Ascending aorta (tissue), 2 donors: ENCODE measurements around the gene SSTR3. TPM values are rescaled to one million over a fixed set of nuclear protein-coding genes. Genes with fewer than 3 reads are reported as not detected.

Experiments used
- DNase-seq, 2 donors: peaks; one replicate each; pipeline ENCODE4 v3.0.0-alpha.2; 2019; ENCODE audit warnings: low spot score in 2 of 2
- H3K27ac ChIP-seq, 2 donors: fragments of 200-600 bp; sonication (generic); one replicate each; pipeline ENCODE4 v1.5.1; 2016 to 2017; ENCODE audit warnings: mild to moderate bottlenecking in 1 of 2
- H3K27me3 ChIP-seq: fragments of 200-600 bp; sonication (generic); one replicate; pipeline ENCODE4 v1.5.1; 2017
- H3K36me3 ChIP-seq, 2 donors: fragments of 200-600 bp; sonication (generic); one replicate each; pipeline ENCODE4 v1.5.1; 2016
- H3K4me1 ChIP-seq, 2 donors: fragments of 200-600 bp; sonication (generic); one replicate each; pipeline ENCODE4 v1.5.1; 2016 to 2017; ENCODE audit warnings: mild to moderate bottlenecking in 1 of 2
- H3K4me3 ChIP-seq, 2 donors: fragments of 200-600 bp; sonication (generic); one replicate each; pipeline ENCODE4 v1.5.1; 2016 to 2017; ENCODE audit warnings: mild to moderate bottlenecking in 1 of 2
- H3K9me3 ChIP-seq, 2 donors: fragments of 200-600 bp; sonication (generic); one replicate each; pipeline ENCODE4 v1.5.1; 2016
- intact Hi-C: fragments of 100-400 bp; cut with DNase I; formaldehyde crosslinking; loops from one replicate; pipeline ENCODE4 v1.15.1; 2023
- total RNA-seq: library from RNA; depleted of rRNA; stranded (reverse); fragments of >200 nt; gene quantifications from one replicate; pipeline ENCODE4 v1.1.0, GENCODE V29; 2016
- TF ChIP-seq, protein P1 (sequence below), 3 experiments: fragments of 200-600 bp in 2 of 3; fragments of 450-650 bp in 1 of 3; sonication (generic) in 2 of 3; IDR thresholded peaks; one replicate each; pipeline ENCODE4 v1.5.1; 2016 to 2019; ENCODE audit warnings: antibody characterized with exemption in 3 of 3, mild to moderate bottlenecking in 1 of 3, moderate library complexity in 1 of 3

Gene SSTR3
- total RNA-seq, 1 donor from 2014 or later: not detected

DNA sequence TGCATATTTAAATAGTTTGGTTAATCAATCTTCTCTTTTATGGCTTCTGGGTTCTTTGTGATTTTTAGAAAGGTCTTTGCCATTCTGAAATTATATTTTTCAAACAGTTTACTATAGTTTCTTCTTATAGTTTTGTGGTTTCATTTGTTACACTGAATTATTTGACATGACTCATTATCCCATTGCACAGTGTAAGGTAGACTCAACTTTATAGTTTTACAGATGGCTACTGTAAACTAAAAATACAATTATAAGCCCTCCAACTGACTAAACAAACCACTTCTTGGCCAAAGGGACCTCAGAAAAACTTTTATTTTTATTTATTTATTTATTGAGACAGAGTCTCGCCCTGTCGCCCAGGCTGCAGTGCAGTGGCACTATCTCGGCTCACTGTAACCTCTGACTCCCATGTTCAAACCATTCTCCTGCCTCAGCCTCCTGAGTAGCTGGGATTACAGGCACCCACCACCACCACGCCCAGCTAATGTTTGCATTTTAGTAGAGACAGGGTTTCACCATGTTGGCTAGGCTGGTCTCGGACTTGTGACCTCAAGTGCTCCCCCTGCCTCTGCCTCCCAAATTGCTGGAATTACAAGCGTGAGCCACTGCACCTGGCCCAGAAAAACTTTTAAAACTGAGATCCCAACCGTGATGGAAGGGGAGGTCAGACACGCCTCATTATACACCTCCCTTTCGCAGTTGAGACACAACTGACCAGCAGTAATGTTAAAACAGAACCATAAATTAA lies 45.9 kb upstream of the SSTR3 start:
- Histone ChIP-seq H3K36me3 (no peaks in the 10 kb centered on the region), H3K9me3 (no peaks in the 10 kb centered on the region), H3K27me3 (no peaks in the 10 kb centered on the region), H3K27ac (no peak overlapping the region), H3K4me3 (no peak overlapping the region), H3K4me1 (no peaks in the 10 kb centered on the region)
- TF ChIP-seq, protein P1, sequence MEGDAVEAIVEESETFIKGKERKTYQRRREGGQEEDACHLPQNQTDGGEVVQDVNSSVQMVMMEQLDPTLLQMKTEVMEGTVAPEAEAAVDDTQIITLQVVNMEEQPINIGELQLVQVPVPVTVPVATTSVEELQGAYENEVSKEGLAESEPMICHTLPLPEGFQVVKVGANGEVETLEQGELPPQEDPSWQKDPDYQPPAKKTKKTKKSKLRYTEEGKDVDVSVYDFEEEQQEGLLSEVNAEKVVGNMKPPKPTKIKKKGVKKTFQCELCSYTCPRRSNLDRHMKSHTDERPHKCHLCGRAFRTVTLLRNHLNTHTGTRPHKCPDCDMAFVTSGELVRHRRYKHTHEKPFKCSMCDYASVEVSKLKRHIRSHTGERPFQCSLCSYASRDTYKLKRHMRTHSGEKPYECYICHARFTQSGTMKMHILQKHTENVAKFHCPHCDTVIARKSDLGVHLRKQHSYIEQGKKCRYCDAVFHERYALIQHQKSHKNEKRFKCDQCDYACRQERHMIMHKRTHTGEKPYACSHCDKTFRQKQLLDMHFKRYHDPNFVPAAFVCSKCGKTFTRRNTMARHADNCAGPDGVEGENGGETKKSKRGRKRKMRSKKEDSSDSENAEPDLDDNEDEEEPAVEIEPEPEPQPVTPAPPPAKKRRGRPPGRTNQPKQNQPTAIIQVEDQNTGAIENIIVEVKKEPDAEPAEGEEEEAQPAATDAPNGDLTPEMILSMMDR (IDR thresholded peaks at IDR 0.05): no peak
- intact Hi-C loops: no loop called here
- DNase-seq: no peak

DNA sequence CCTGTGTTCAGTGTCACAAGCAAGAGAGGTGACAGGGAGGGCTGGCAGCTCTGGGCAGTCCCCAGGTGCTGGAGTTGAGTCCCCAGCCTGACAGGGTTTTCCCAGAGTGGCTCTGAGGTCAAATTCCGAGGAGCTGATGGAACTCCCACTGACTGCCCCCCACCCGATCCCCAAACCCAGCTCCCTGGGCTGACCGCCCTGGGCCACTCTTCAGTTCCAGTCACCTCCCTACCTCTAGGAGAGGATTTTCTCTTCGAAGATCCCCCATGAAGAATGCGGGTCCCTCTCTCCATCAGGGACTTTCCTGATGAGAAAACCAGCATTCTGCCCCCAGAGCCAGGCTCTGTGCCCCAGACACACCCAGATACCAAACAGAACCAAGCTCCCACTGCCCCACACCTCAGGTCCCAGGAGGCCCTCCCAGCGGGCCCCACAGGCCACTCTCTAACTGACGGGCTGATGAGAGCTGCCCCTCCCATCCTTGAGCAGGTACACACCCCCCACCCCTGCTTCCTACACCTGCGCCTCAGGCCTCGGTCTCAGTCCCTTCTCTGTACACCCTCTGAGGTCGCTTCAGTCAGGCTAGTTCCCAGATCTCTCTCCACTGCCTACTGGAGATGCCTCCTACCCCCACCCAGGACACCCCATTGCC lies 43.9 kb upstream of the SSTR3 start:
- no peaks in the 10 kb centered on the region for H3K4me1 ChIP-seq
- H3K27ac ChIP-seq: no peak overlapping the region
- intact Hi-C loops: no loop called here
- no peak overlapping the region for H3K4me3 ChIP-seq
- no peaks in the 10 kb centered on the region for H3K36me3 ChIP-seq
- TF ChIP-seq, protein P1 (IDR thresholded peaks at IDR 0.05): no peak
- H3K27me3 ChIP-seq: no peaks in the 10 kb centered on the region
- no peak for DNase-seq
- no peaks in the 10 kb centered on the region for H3K9me3 ChIP-seq

DNA sequence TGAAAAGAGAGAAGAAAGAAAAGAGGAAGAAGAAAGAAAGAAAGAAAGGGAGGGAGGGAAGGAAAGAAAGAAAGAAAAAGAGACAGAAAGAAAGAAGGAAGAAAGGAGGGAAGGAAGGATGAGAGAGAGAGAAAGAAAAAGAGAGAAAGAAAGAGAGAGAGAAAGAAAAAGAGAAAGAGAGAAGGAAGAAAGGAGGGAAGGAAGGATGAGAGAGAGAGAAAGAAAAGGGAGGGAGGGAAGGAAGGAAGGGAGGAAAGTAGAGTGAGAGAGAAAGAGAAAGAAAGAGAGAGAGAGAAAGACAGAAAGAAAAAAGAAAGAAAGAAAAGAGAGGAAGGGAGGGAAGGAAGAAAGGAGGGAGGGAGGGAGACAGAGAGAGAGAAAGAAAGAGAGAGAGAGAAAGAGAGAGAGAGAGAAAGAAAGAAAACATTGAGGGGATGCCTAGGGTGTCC lies 43.3 kb upstream of the SSTR3 start:
- Histone ChIP-seq H3K4me3 (no peak overlapping the region), H3K9me3 (no peaks in the 10 kb centered on the region), H3K4me1 (no peaks in the 10 kb centered on the region), H3K27me3 (no peaks in the 10 kb centered on the region), H3K27ac (no peak overlapping the region), H3K36me3 (no peaks in the 10 kb centered on the region)
- intact Hi-C loops: no loop called here
- TF ChIP-seq, protein P1 (IDR thresholded peaks at IDR 0.05): no peak
- no peak for DNase-seq

DNA sequence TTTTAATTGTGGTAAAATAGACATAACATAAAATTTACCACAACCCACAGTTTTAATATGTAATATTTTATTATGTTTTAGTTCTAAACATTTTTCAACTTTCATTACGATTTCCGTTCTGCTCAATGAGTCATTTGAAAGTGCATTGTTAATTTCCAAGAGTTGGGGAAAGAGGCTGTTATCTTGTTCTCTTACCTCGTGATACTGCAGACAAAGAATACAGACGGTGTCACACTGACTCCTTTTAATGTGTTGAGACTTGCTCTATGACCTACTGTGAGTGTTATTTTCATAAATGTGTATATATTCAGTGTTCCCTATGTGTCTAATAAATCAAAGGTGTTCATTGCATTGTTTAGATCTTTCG lies 42.6 kb upstream of the SSTR3 start:
- no peaks in the 10 kb centered on the region for H3K36me3 ChIP-seq
- TF ChIP-seq, protein P1 (IDR thresholded peaks at IDR 0.05): no peak
- H3K4me1 ChIP-seq: no peaks in the 10 kb centered on the region
- no peaks in the 10 kb centered on the region for H3K9me3 ChIP-seq
- no peaks in the 10 kb centered on the region for H3K27me3 ChIP-seq
- intact Hi-C loops: no loop called here
- no peak overlapping the region for H3K4me3 ChIP-seq
- no peak for DNase-seq
- no peak overlapping the region for H3K27ac ChIP-seq

DNA sequence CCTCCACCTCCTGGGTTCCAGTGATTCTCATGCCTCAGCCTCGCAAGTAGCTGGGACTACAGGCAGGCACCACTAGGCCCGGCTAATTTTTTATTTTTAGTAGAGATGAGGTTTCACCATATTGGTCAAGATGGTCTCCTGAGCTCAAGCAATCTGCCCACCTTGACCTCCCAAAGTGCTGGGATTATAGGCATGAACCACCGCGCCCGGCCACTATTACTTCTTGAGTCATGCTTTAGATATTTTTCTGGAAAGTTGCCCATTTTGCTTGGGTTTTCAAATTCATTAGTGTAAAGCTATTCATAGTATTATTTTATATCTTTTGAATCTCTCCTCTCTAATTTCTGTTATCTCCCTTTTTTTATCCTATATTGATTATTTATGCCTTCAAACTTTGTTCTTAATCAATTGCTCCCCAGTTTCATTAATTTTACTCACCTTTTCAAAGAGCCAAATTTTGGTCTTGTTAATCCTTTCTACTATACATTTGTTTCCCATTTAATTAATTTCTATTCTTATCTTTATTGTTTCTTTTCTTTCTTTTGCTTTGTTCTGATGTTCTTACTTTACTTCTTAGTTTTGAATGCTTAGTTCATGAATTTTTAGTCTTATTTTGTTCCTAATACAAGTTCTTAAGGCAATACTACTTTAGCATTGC lies 42.1 kb upstream of the SSTR3 start:
- no peaks in the 10 kb centered on the region for H3K4me1 ChIP-seq
- H3K27me3 ChIP-seq: no peaks in the 10 kb centered on the region
- H3K4me3 ChIP-seq: no peak overlapping the region
- no peaks in the 10 kb centered on the region for H3K9me3 ChIP-seq
- TF ChIP-seq, protein P1 (IDR thresholded peaks at IDR 0.05): no peak
- intact Hi-C loops: no loop called here
- no peaks in the 10 kb centered on the region for H3K36me3 ChIP-seq
- no peak for DNase-seq
- no peak overlapping the region for H3K27ac ChIP-seq
